HG02642 (cell line): ENCODE data around the gene SDHB.

Experiments
- ATAC-seq: cut with Tn5 transposase; IDR thresholded peaks from one replicate; pipeline ENCODE4 v1.9.1; 2021; ENCODE audit warnings: mild to moderate bottlenecking; ENCODE audit not compliant: unreplicated experiment, poor library complexity

Gene SDHB

GRCh38 chr1:17053685-17054410, at the start of gene SDHB:
Gene SDHB (minus strand): TSS chr1:17054032. CDS start chr1:17054019, 13 bp downstream.
- peak; percentile 98 for ATAC-seq

GRCh38 chr1:17102232-17102631, 48.4 kb upstream of the SDHB start:
- ATAC-seq, result no peak

- ATAC-seq, result no peak
These were observed 47.4 kb upstream of the SDHB start for GRCh38 chr1:17101261-17101660.

- ATAC-seq, result no peak
These were observed 45.9 kb upstream of the SDHB start for GRCh38 chr1:17099616-17100340.

GRCh38 chr1:17098446-17099317, 44.9 kb upstream of the SDHB start:
- ATAC-seq, result no peak

GRCh38 chr1:17097787-17098186, 44.0 kb upstream of the SDHB start:
- no peak for ATAC-seq

GRCh38 chr1:17097147-17097546, 43.3 kb upstream of the SDHB start:
- no peak for ATAC-seq

GRCh38 chr1:17096584-17096983, 42.8 kb upstream of the SDHB start:
- no peak for ATAC-seq

GRCh38 chr1:17095141-17095540, 41.3 kb upstream of the SDHB start:
- ATAC-seq, result no peak

- no peak for ATAC-seq
These were observed 40.8 kb upstream of the SDHB start for GRCh38 chr1:17094664-17095063.

- ATAC-seq, result no peak
These were observed 40.1 kb upstream of the SDHB start for GRCh38 chr1:17093822-17094393.

GRCh38 chr1:17091252-17091651, 37.4 kb upstream of the SDHB start:
- ATAC-seq, result no peak

GRCh38 chr1:17089506-17089905, 35.7 kb upstream of the SDHB start:
- no peak for ATAC-seq

GRCh38 chr1:17086751-17087150, 32.9 kb upstream of the SDHB start:
- ATAC-seq, result no peak

- no peak for ATAC-seq
These were observed 31.0 kb upstream of the SDHB start for GRCh38 chr1:17084787-17085186.

GRCh38 chr1:17082761-17083160, 28.9 kb upstream of the SDHB start:
- ATAC-seq, result no peak

GRCh38 chr1:17081439-17081838, 27.6 kb upstream of the SDHB start:
- ATAC-seq, result no peak

GRCh38 chr1:17080880-17081279, 27.0 kb upstream of the SDHB start:
- ATAC-seq, result no peak

- ATAC-seq, result no peak
These were observed 26.4 kb upstream of the SDHB start for GRCh38 chr1:17080085-17080759.
